ENCODE results near the gene GLUL.

Gene GLUL

GRCh38 chr1:182426442-182427430 lies 35.1 kb upstream of the GLUL start:
- no peak overlapping the region for H3K4me3 ChIP-seq (ENCODE audit: low read depth, low read length)
- TF ChIP-seq CTCF (IDR thresholded peaks at IDR 0.05; ENCODE audit: borderline replicate concordance, insufficient read depth, low read depth, low read length), result no peak

GRCh38 chr1:182415789-182416188 lies 24.2 kb upstream of the GLUL start:
- no peak for TF ChIP-seq CTCF (IDR thresholded peaks at IDR 0.05; ENCODE audit: borderline replicate concordance, insufficient read depth, low read depth, low read length)
- no peak overlapping the region for H3K4me3 ChIP-seq (ENCODE audit: low read depth, low read length)

- TF ChIP-seq CTCF (IDR thresholded peaks at IDR 0.05; ENCODE audit: borderline replicate concordance, insufficient read depth, low read depth, low read length), result no peak
- H3K4me3 ChIP-seq (ENCODE audit: low read depth, low read length), result no peak overlapping the region
These were observed 22.4 kb upstream of the GLUL start for GRCh38 chr1:182413969-182414368.

- H3K4me3 ChIP-seq (ENCODE audit: low read depth, low read length), result no peak overlapping the region
- TF ChIP-seq CTCF (IDR thresholded peaks at IDR 0.05; ENCODE audit: borderline replicate concordance, insufficient read depth, low read depth, low read length), result no peak
These were observed 21.9 kb upstream of the GLUL start for GRCh38 chr1:182413486-182413885.

- TF ChIP-seq CTCF (IDR thresholded peaks at IDR 0.05; ENCODE audit: borderline replicate concordance, insufficient read depth, low read depth, low read length), result no peak
- H3K4me3 ChIP-seq (ENCODE audit: low read depth, low read length), result no peak overlapping the region
These were observed 19.2 kb upstream of the GLUL start for GRCh38 chr1:182410620-182411273.

GRCh38 chr1:182410138-182410537 lies 18.5 kb upstream of the GLUL start:
- H3K4me3 ChIP-seq (ENCODE audit: low read depth, low read length), result no peak overlapping the region
- no peak for TF ChIP-seq CTCF (IDR thresholded peaks at IDR 0.05; ENCODE audit: borderline replicate concordance, insufficient read depth, low read depth, low read length)

All from GM12875 (cell line).